ENCODE data around the gene SLC29A3.
"Not testable (repeated sequence)": the region's sequence is repeated elsewhere in the genome, so short reads cannot be mapped to it uniquely, and the experiment has no call there.

SLC29A3 gene

DNA sequence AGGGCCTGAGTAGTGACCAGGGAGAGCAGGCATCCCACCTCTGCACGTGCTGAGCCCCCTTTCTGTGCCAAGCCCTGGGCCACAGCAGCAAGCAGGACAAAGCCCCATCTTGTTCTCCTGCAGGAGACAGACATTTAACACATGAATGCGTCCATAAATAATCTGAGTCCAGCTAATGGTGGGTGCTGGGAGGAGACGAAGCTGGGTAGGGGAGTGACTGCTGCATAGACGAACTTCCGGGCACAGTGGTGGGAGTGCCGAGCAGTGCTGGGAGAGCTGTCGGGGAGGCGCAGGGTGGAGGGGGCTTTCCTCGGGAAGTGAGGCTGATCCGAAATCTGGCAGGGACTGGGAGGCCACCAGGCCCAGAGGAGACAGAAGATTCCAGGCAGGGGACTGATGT is 35.2 kb upstream of the SLC29A3 start:
- no peak for DNase-seq (ENCODE audit: low read depth)

DNA sequence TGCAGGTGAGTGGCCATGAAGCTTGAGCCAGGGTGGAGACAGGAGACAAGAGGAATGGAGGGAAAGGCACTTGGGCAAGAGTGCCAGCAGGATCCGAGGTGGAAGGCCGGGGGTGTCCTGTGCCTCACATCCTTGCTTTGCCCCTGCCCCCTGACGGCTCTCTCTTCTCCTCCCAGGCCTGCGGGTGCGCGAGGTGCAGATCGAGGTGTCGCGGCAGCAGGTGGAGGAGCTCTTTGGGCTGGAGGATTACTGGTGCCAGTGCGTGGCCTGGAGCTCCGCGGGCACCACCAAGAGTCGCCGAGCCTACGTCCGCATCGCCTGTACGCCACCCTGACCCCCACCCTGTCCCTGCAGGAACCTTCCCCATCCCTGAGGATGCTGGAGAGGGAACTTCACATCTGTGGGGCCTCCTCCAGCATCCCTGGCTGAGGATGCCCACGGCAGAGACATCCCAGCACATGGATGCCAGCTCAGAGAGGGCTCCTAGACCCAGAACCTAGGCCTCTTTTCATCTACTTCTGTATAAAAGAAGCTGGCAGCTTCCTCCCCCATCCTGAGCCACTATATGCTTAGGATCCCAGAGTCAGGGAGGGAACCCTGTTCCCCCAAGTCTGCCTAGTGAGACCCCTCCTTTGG is 34.4 kb upstream of the SLC29A3 start:
- DNase-seq (ENCODE audit: low read depth), result no peak

DNA sequence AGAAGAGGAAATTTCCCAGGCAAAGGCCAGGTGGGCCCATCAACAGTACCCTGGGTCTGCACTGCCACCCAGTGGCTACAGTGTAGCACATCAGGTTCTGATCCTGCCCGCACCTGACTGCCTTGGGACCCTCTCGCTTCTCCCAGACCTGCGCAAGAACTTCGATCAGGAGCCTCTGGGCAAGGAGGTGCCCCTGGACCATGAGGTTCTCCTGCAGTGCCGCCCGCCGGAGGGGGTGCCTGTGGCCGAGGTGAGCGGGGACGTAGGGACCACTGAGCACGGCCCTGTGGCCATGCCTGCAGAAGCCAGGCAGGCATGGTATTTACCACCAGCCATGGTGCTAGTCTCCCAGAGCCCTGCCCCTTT is 33.9 kb upstream of the SLC29A3 start:
- DNase-seq (ENCODE audit: low read depth), result no peak

DNA sequence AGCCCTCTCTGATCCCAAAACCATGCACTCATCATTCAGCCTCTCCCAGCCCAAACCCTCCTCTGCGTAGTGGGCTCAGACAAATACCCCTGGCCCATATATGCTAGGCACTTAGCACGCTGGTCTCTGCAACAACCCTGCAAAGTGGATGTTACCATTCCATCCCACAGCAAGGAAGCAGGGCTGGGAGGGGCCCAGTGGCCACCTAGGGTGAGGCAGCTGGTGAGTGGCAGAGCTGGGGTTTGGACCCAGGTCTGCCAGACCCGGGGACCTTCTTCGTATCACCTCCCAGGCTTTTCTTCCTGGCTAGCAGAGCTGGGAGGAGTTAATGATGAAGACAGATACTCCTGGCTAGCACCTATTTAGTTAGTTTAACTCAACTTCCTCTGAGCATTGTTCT is 33.1 kb upstream of the SLC29A3 start:
- DNase-seq (ENCODE audit: low read depth), result no peak

DNA sequence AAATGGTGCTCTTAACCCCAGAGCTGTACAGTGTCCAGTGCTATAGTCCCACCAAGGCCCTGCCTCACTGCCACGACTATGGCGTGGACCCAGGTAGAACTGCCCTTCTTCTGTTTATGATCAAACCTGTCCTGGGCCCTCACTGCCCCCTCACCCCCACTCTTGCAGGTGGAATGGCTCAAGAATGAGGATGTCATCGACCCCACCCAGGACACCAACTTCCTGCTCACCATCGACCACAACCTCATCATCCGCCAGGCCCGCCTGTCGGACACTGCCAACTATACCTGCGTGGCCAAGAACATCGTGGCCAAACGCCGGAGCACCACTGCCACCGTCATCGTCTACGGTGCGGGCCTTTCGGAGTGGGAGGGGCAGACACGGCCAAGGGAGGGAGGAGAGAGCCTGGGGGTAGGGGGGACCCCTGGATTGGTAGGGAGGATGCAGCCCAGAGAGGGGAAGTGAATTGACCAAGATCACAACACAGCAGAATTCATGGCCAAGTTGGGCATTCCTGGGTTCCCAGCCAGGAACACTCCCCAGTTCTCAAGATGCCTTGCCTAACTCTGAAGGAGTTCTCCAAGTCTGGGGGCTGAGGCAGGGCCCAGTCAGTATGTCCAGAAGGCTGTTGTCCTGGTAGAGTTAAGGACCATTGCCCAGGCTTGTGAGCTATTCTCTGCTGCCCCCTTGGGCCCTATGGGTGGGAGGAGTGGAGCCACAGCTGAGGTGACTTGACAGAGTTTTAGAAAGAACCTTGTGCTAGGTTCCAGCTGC is 32.4 kb upstream of the SLC29A3 start:
- DNase-seq (ENCODE audit: low read depth), result no peak

DNA sequence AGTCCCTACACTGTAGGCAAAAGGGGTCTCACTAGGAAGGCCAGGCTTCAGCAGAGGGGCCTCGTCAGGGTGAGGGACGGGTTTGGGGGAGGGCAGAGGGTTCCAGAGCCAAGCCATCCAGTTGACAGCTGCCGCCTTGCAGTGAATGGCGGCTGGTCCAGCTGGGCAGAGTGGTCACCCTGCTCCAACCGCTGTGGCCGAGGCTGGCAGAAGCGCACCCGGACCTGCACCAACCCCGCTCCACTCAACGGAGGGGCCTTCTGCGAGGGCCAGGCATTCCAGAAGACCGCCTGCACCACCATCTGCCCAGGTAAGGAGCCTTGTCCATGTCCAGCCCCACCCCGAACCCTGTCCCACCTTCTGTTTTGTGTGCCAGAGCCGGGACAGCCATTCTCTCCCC is 31.6 kb upstream of the SLC29A3 start:
- no peak for DNase-seq (ENCODE audit: low read depth)

DNA sequence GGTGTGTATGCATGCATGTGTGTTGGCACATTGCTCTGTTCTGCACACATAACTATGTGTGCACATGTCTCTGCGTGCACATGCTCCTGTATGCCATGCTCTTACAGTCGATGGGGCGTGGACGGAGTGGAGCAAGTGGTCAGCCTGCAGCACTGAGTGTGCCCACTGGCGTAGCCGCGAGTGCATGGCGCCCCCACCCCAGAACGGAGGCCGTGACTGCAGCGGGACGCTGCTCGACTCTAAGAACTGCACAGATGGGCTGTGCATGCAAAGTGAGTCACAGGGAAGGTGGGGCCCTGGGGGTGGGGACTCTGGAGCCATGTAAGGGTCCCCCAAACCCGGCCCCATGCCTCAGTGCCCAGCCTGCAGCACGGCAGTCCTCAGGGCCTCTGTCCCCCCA is 30.6 kb upstream of the SLC29A3 start:
- no peak for DNase-seq (ENCODE audit: low read depth)

DNA sequence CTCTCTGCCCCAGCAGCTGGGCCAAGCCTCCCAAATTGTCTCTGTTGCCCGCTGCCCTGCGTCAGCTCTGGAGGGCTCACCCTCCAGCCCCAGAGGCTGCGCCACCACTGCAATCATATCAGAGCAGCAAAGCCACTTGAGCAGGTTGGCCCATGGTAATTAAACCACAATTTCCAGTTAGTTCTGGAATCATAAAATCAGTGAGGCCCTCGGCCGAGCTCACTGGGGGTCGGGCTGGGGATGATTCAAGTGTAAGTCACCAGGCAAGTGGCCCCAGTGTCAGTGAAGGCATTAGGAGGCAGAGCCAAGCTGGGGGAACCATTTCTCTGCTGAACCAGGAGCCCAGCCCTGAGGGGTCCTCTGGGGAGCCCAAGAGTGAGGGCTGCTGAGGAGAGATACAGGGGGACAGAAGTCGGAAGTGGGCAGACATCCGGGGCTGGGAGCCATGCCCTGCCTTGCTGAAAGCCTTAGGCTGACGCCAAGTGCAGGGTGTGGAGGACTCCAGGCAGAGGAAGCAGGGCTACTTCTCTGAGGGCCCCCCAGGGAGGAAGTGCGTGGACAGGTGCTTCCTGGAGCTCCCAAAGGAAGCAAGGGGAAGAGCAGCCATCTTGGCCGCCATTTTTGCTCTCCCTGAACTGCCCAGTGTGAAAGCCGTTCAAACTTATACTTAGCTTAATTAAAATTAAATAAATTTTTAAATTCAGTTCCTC is 29.5 kb upstream of the SLC29A3 start:
- DNase-seq (ENCODE audit: low read depth), result no peak

DNA sequence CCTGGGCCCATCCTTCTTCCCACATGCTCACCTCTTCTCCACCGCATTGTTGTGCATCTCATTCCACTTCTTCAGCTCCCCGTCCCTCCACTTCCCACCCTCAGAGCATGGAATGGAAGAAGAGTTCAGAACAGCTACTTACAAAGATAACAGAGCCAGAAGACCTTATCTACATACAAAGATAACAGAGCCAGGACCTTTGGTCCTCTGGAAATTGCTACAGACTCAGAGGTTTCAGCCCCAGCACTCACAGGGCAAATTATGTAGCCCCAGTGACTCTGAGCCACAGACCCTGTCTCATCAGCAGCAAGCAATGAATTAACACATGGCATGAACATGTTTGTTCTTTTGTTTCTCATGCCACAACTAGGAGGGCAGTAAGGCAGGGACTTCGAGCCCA is 28.7 kb upstream of the SLC29A3 start:
- no peak for DNase-seq (ENCODE audit: low read depth)

DNA sequence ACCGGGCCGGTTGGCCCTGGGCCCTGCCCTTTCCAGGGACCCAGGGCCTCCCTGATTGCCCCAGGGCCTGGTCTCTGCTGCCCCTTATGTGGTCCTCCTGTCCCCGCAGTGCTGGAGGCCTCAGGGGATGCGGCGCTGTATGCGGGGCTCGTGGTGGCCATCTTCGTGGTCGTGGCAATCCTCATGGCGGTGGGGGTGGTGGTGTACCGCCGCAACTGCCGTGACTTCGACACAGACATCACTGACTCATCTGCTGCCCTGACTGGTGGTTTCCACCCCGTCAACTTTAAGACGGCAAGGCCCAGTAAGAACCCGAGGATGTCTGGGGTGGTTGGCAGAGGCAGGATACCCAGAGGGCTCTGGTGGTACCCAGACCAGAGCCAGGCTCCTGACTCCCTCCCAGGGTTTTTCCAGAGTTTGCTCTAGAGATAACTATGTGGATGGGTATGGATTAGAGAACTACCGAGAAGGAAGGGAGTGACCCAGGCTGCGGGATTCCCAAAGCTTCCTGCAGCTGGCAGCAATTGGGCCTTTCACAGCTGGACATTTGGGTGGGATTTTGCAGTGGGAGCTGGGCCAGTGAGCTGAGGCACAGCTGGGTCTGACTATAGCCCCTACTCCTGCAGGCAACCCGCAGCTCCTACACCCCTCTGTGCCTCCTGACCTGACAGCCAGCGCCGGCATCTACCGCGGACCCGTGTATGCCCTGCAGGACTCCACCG is 28.1 kb upstream of the SLC29A3 start:
- no peak for DNase-seq (ENCODE audit: low read depth)

DNA sequence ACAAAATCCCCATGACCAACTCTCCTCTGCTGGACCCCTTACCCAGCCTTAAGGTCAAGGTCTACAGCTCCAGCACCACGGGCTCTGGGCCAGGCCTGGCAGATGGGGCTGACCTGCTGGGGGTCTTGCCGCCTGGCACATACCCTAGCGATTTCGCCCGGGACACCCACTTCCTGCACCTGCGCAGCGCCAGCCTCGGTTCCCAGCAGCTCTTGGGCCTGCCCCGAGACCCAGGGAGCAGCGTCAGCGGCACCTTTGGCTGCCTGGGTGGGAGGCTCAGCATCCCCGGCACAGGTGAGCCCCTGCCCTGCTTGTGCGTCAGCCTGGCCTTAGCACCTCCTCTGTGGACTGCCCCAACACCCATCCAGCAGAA is 27.5 kb upstream of the SLC29A3 start:
- no peak for DNase-seq (ENCODE audit: low read depth)

DNA sequence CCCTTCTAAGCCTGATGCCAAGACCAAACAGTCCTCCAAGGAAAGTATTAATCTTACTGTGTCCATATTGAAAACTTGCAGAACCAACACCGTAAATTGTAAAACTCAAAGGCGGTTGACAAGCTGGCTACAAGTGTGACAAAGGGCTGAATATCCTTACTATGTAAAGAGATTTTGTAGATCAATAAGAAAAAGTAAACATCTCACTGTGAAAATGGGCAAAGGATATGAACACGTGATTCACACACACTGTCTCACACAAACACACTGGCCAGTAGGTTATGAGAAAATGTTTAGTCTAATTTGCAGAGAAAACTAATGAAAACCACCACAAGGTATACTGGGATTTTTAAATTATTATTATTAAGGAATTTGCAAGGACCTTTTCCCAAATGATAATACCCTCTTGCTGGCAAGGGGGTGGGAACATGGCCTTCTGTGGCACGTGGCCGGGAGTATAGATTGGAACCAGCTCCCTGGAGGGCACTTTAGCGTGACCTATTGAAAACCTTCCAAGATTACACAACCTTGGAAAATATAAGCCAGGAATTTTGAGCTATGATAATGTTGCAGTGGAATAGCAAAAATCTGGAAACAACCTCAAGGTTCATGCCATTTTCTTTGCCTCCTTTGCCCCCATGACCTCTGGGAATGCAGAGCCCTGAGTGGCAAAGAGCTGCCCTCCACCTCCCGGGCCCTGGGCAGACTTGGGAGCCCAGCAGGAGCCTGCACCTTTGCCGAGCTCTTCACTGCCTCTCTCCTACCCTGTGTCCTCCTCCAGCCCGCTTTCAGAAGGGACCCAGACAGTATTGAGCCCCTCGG is 26.2 kb upstream of the SLC29A3 start:
- DNase-seq (ENCODE audit: low read depth), result no peak

DNA sequence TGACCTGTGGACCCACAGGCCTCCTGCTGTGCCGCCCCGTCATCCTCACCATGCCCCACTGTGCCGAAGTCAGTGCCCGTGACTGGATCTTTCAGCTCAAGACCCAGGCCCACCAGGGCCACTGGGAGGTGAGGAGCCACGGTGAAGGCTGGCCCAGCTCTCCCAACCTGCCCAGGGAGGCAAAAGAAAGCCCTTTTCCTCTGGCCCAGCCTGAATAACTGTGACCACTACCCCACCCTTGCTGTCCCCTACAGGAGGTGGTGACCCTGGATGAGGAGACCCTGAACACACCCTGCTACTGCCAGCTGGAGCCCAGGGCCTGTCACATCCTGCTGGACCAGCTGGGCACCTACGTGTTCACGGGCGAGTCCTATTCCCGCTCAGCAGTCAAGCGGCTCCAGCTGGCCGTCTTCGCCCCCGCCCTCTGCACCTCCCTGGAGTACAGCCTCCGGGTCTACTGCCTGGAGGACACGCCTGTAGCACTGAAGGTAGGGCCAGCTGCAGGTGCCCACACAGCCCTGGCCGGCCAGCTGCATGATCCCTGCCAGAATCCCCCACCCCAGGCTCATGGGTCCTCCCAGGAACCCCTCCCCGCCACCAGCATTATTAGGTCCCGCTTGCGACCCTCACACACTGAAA is 25.5 kb upstream of the SLC29A3 start:
- DNase-seq (ENCODE audit: low read depth), result no peak

DNA sequence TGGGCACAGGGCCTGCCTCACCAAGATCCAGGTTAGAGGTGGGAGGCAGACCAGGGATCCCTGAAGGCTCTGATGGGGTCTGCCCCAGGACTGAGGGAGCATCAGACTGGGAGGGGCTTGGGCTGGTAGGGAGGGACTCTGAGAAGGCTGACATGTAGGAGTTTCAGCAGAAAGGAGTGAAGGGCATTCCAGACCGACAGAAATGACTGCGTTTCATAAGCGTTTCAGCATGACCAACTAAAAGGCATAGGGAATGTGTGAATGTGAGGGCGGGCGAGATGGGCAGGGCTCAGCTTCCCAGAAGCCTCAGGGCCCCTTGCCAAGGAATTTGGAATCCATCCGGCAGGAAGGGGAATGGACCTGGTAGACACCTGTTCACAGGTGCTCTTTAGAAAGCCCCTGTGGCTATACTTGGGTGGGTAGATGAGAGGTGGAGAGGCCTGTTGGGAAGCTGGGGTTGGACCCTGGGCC is 24.9 kb upstream of the SLC29A3 start:
- no peak for DNase-seq (ENCODE audit: low read depth)

DNA sequence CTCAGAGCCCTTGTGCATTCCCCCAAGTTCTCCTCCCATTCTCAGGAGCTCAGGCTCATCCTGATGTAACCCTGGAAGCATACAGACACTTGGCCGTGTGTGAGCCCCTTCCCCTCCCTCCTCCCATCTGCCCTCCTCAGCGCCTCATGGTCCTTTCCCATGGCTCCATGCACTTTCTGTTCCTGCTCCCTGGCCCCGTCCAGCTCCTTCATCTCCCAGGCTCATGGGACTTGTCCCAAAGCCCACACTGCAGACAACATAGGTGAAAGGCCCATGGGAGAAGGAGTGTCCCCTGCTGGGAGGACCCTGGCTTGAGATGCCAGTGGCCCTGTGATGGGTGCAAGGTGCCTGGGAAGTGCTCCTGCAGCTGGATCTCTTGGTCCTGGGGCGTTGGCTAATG is 24.2 kb upstream of the SLC29A3 start:
- no peak for DNase-seq (ENCODE audit: low read depth)

DNA sequence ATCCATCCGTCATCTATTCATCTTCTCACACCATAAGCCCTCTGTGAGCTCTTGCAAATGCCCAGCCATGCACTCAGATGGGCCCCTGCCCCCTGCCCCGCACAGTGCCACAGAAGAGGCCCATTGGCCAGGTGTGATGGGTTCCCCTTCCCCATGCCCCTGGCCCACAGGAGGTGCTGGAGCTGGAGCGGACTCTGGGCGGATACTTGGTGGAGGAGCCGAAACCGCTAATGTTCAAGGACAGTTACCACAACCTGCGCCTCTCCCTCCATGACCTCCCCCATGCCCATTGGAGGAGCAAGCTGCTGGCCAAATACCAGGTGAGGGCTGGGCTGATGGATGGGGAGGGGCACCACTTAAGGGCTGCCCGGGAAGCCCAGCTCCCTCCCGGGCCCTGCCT is 23.4 kb upstream of the SLC29A3 start:
- no peak for DNase-seq (ENCODE audit: low read depth)

DNA sequence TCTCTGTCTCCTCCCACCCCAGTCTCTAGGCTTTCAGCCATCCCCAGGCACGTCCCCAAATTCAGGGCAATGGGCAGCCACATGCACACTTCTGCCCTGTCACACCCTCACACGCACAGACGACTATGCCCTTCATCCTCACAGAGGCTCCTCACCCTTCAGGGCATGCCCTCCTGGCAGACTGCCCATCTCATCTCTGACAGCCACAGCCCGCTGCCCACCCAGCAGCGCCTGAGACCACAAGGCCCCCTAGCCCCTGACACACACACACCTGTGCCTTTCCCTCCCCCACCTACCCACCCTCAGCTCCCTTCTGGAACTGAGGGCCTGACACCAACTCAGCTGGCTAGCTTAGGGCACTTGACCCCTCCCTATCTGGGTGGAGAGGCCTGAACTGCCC is 23.0 kb upstream of the SLC29A3 start:
- DNase-seq (ENCODE audit: low read depth), result no peak

DNA sequence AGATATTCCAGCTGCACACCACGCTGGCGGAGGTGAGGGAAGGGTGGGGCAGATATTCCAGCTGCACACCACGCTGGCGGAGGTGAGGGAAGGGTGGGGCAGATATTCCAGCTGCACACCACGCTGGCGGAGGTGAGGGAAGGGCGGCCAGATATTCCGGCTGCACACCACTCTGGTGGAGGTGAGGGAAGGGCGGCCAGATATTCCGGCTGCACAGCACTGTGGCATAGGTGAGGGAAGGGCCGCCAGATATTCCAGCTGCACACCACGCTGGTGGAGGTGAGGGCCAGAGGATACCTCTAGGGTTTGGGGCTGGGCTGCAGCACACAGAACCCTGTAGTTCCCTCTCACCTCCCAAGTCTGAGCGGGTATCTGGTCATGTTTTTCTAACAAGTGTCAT is 22.2 kb upstream of the SLC29A3 start:
- not testable (repeated sequence) for DNase-seq (ENCODE audit: low read depth)

DNA sequence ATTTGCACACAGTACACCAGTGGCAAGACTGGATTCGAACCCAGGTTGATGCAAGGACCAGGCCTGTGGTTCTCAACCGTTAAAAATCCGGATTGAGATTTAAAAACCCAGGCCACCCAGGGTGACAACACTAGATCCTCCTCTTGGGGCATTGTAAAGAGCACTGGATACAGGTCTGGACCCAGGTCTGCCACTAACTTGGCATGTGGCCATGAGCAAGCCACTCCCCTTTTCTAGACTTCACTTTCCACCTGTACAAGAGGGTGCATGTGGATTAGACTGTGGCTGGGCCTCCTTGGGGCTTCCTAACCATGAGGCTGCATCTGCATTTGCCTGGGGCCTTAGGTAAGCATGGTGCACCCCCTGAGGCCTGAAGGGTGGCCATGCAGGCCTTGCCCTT is 21.7 kb upstream of the SLC29A3 start:
- DNase-seq (ENCODE audit: low read depth), result no peak

DNA sequence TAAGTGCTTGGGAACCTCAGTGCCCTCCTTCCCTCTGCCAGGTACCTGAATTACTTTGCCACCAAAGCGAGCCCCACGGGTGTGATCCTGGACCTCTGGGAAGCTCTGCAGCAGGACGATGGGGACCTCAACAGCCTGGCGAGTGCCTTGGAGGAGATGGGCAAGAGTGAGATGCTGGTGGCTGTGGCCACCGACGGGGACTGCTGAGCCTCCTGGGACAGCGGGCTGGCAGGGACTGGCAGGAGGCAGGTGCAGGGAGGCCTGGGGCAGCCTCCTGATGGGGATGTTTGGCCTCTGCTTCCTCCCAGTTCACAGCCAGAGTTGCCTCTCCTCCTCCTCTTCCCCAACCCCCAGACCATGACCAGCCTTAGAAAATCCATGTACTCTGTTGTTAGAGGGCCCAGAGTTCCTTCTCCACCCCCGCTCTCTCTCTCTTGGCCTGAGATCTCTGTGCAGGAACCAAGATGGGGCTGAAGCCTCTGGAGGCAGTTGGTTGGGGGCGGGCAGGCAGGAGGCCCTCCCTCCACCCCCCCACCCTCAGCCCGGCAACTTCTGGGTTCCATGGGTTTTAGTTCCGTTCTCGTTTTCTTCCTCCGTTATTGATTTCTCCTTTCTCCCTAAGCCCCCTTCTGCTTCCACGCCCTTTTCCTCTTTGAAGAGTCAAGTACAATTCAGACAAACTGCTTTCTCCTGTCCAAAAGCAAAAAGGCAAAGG is 19.8 kb upstream of the SLC29A3 start:
- no peak for DNase-seq (ENCODE audit: low read depth)
